Subcutaneous adipose tissue (tissue), 4 donors: ENCODE measurements around the gene SLC12A7. TPM values are rescaled to one million over a fixed set of nuclear protein-coding genes. Genes with fewer than 3 reads are reported as not detected.

Experiments used
- small RNA-seq: library from RNA; depleted of rRNA; stranded (forward); fragments of <200 nt; gene quantifications from one replicate; pipeline ENCODE3, GENCODE V24; 2016
- total RNA-seq, 4 donors: library from RNA; depleted of rRNA; stranded (reverse); fragments of >200 nt; gene quantifications; one replicate each; pipeline ENCODE4 v1.1.0, GENCODE V29; 2016
- TF ChIP-seq, protein P1 (sequence below): fragments of 450-650 bp; IDR thresholded peaks from one replicate; pipeline ENCODE4 v1.5.1; 2016; ENCODE audit warnings: low read depth, mild to moderate bottlenecking, control low read depth, antibody characterized with exemption, moderate library complexity

SLC12A7 gene
- total RNA-seq, 4 donors from 2014 or later = 12.9 to 34.3 (median 20.7) TPM

GRCh38 chr5:1002836-1003235 is 109.0 kb downstream of the SLC12A7 start:
- TF ChIP-seq, protein P1, sequence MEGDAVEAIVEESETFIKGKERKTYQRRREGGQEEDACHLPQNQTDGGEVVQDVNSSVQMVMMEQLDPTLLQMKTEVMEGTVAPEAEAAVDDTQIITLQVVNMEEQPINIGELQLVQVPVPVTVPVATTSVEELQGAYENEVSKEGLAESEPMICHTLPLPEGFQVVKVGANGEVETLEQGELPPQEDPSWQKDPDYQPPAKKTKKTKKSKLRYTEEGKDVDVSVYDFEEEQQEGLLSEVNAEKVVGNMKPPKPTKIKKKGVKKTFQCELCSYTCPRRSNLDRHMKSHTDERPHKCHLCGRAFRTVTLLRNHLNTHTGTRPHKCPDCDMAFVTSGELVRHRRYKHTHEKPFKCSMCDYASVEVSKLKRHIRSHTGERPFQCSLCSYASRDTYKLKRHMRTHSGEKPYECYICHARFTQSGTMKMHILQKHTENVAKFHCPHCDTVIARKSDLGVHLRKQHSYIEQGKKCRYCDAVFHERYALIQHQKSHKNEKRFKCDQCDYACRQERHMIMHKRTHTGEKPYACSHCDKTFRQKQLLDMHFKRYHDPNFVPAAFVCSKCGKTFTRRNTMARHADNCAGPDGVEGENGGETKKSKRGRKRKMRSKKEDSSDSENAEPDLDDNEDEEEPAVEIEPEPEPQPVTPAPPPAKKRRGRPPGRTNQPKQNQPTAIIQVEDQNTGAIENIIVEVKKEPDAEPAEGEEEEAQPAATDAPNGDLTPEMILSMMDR = no peak

DNA sequence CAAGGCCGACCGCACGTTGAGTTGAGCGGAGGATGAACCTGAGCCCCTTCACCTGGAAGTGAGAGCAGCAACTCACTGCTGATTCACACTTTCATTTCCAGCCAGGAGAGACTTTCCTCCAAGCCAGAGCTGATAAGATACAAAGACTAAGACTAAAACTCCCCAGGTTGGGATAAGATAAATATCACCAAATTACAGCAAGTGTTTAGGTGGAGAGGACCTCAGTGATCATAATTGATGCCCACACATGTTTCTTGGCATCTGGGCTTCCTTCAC is 109.7 kb downstream of the SLC12A7 start:
- TF ChIP-seq, protein P1 = no peak

- TF ChIP-seq, protein P1 = no peak
Measured at GRCh38 chr5:1001406-1002270, 110.2 kb downstream of the SLC12A7 start.

Small RNA genes lying within 50 kb of the gene (small RNA-seq; reads per million reads assigned to genes)
- not detected for gene MIR4635

Other genes starting within 250 kb of the SLC12A7 start
- 10 to 100 TPM; 22.6 to 34.5 (median 29.8) TPM for gene BRD9, start 219.3 kb downstream of the SLC12A7 start, total RNA-seq
- 1 to 10 TPM in 2 of 4 donors, under 1 TPM in 1, not detected in 1; 0.75 to 2.4 (median 1.5) TPM for gene TRIP13, start 219.2 kb downstream of the SLC12A7 start, total RNA-seq
- gene NKD2, start 103.3 kb downstream of the SLC12A7 start, total RNA-seq = 1 to 10 TPM in 1 of 4 donors, not detected in 3; 1.1 TPM
- not detected for gene SLC6A19, start 89.5 kb upstream of the SLC12A7 start, total RNA-seq
- not detected for gene SLC6A18, start 113.3 kb upstream of the SLC12A7 start, total RNA-seq
- not detected for gene TERT, start 183.0 kb upstream of the SLC12A7 start, total RNA-seq
- gene CLPTM1L, start 233.0 kb upstream of the SLC12A7 start, total RNA-seq = 100 to 1,000 TPM in 2 of 4 donors, 10 to 100 TPM in 2; 92.3 to 132 (median 108) TPM